Stimulated activated CD4-positive, alpha-beta T cell treated with anti-CD3 and anti-CD28 coated beads, TNF-alpha, amount 100 ng/mL, for 24 hours (primary cell): ENCODE results near the gene PTPN3.

Source experiments
- DNase-seq, 3 experiments: peaks; one replicate each; pipeline ENCODE4 v3.0.0-alpha.2; 2020; ENCODE audit warnings: low read depth in 3 of 3

Gene PTPN3

DNA sequence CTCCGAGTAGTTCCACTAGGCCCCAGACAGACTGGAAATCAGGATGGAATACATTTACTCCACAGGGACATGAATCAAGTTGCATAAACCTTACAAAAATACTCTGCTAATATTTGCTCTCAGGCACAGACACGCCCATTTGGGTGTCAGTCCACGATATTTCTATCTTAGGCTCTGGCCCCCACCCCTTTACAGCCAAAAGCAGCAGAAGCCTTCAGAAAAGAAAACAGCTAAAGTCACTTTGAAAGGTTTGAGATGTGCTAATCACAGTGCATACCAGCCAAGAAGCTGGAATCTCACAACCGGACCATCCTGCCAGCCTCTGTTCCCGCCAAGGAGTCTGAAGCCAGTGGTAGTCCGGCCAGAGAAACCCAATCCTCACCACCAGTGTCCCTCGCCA lies 22.6 kb downstream of the PTPN3 start:
- no peak for DNase-seq

DNA sequence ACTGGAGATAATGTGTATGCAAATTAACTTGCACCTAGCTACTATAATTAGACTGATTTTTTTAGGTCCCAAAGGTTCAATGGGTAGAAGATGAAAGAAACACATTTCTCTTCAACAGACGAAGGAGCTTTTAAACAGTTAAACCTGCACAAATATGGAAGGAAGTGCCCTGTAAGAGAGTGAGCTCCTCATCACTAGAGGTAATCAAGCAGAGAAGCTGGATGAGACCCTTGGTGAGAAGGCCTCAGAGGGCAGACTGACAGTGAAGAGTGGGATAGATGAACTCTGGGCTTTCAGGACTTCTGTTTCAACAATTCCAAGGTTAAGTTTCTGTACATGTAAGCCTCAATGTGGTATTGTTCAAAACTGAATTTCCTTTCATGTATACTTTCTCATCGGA lies 23.2 kb downstream of the PTPN3 start:
- DNase-seq: no peak

DNA sequence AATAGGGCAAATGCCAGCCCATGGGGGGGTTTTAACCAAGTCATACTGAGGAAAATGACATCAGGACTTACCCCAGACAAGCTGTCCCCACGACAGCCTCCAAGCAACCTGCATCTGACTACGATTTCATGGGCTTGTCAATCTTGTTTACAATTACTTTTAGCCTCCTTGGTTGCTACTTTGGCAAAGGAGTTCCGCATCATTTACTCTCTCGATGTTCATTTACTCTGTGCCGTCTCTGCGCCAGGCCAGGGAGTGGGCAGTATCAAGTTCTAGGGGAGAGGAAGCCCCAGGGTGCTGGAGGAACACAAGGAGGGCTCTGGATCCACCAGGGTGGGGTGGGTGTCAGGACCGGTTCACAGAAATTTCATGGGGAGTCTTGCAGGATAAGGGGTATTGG lies 23.9 kb downstream of the PTPN3 start:
- DNase-seq: no peak

DNA sequence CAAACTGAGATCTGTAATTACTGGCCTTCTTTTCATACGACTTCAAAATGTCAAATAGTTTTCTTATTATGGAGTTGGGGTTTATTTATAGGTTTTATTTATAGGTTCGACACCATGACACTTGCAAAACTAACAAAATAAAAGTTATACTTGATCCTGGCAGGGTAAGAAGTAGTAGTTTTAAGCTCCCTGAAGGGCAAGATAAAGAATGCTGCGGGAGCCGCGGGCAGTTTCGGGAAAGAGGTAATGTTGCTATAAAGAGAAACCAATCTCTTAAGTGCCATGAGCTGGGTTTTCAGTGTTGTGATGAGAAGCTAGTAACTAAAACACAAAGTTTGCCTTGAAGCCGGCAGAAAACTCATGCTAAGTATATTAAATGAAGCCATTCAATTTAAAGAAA lies 24.8 kb downstream of the PTPN3 start:
- DNase-seq: no peak

DNA sequence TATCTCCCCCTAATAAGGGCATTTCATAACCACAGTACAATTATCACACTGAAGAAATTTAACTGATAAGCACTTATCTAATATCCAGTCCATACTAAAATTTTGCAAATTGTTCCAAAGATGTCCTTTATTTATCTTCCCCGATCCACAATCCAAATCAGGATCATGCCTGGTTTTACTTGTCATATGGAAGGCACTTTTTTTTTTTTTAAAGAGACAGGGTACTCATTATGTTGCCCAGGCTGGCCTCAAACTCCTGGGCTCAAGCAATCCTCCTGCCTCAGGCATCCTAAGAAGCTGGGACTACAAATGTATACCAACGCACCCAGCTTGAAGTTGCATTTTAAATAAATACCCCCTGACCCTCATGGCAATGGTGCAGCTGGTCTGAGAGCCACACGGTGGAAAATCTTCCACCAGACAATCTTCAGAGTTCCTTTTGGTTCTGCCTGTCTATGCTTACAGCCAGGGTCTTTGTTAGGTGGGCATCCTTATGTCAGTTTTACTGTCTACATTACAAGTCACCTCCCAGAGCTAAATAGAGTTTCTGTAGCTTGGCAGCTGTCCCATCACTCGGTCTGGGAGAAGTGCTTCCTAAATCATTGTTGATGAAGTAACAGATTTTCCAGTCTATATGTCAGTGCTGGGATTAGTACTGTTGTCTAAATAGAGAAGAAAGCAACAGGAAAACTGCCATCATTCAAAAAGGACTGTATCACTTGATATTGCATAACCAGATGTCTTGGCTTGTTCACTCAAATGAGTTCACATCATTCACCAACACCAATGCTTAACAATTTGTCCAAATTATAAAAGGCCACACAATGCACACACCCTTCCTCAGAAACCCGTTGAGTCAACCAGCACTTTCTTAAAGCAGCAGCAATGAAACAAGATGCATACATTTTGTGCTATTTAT lies 26.4 kb downstream of the PTPN3 start:
- no peak for DNase-seq

DNA sequence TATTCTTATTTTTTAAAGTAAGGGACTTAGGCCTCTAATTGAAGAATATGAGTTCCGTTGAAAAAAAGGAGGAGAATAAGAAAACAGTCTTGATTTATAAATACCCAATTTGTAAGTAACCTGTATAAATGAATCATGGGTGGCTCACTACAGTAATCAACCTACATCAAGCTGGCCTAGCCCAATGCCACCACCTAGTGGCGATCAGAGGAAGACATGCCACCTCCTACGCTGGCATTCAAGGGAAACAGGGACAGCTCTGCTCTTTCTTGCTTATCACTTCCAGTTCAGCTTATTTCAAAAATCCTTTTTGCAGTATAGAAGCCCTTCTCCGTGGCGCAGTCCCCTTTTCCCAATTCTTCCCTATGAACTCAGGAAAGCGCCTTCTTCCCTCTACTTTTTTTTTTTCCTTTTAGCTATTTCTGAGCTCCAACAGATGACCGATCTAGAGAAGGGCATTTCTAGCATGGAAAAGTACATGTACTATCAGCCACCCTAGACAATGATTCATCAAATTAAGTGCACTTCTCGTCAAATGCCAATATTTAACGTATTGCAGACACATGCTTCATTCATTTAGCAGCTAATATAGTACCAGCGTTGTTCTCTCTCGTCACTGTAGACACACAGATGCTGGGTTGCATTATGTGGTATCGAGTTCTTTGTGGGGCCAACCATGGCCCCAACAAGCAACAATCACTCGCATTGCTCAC lies 28.3 kb downstream of the PTPN3 start:
- DNase-seq: peak; percentile 29 to 67 (median 36)

DNA sequence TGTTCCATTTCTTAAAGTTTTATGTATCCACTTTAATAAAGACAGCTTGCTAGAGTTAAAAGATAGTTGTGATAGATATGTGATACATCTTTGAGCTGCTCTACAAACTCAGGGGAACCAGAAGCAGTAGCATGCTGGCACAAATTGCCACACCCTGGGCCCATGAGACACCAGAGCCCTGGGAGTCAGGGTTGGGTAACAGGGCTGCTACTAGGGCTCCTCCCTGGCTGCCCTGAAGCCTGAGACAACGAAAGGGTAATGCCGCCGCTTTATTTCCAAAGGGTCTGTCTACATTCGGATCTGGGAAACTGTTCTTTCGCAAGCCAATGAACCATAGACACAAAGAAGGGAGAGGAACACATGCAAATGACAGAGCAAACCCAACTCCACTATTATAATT lies 29.2 kb downstream of the PTPN3 start:
- DNase-seq: no peak

DNA sequence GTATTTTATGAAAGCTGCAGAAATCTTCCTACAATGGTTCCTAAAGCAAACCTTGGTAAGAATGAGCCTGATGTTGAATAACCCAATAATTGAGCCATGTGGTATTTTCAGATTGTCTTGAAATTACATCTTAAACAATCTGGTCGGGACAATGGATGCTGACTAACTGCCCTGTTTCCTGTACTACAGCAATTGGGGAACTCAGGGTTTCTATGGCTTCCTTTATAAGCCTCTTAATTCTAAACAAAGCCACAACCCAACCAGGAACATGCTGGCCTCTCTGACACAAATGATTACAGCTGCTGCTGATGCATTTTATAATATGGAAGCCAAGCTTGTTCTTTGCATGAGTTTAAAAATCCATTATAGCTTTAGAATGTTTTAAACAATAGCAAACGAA lies 30.2 kb downstream of the PTPN3 start:
- DNase-seq: no peak

DNA sequence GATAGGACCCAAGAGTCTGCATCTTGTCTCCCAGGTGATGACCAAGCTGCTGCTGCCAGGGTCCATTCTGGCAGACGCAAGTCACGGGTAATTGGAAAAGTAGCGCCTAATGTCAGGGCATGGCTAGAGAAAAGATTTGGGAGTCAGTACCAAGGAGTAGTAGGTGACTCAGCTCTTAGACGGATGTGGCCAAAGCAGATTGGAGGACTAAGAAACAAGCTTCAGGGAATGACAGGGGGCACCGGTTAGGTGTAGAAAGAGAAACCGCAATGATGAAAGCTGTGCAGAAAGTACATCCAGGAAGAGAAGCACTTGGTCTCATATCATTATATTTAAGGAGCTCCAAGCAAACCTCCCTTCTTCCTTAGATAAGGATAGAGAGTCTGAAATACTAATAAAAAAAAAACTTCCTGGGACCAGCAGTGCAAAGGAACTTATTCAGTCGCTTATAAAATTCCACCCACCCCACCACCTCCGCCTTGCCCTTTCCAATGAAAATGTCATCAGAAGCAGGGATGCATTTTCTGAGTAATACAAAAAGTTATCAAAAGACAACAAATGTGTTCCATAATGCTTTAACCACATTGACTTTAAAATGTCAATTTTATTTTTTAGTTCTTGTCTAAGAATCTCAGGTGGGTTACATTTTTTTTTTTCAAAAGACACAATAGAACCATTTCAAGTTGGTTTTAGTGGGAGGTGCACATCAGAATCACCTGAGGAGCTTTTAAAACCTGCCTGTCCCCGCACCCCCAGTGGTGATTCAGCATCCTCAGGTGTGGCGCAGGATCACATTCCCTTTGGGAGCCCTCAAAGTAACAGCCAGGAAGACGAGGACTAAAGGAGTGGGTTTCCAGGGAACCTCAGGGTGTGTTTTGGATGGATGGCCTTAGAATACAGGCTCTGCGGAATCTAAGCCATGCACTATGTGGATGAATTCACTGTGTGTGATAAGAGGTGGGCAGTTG lies 31.2 kb downstream of the PTPN3 start:
- DNase-seq: no peak

DNA sequence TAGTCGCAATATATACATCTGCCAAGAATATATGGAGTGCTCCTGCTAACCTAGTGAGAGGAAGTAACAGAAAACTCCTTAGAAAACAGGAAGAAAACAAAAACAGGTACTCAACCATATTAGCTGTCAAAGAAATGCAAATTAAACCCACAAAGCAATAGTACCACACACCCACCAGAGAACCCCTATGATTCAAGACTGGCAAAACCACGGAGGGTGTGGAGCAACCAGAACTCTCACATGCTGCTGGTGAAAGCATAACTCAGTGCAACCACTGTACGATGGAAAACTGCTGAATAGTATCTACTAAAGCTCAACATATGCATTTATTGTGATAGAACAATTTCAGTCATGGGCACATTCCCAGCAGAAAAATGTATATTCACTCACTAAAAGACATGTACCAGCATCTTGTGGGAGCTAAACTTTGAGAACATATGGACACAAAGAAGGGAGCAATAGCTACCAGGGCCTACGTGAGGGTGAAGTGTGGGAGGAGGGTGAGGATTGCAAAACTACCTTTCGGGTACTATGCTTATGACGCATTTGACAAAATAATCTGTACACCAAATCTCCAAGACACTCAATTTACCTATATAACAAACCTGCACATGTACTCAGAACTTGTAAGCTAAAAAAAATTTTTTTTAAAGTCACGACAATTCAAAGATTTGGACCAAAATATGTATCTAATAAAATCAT lies 34.0 kb downstream of the PTPN3 start:
- DNase-seq: no peak

DNA sequence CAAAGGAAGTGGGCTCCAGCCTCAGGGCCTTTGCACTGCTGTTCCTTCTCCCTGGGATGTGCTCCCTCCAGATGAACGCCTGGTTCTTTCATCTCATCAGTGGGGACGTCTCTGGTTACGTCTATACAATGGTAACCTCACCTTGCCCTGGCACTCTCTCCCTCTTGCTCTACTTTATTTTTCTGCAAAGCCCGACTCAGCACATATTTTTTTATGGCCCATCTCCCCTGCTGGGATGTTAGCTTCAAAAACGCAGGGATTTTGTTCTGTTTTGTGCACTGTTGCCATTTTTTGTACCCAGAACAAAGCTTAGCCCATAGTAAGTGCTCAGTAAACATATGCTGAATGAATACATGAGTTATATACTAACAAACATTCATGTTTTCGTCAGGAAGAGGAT lies 37.5 kb downstream of the PTPN3 start:
- DNase-seq: no peak

DNA sequence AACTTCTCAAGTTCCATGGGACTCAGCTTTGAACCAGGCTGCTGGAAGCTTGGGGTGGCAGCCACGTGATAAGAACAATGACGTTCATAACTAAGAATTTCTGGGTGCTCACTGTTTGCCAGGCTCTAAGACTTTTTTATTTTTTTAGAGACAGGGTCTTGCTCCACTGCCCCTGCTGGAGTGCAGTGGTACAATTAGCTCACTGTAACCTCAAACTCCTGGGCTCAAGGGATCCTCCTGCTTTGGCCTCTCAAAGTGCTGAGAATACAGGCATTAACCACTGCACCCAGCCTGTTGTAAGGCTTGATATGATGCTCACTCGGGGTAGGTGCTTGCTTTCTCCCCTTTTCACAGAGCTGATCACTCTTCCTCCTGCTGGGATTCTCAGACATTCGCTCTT lies 38.7 kb downstream of the PTPN3 start:
- DNase-seq: no peak

DNA sequence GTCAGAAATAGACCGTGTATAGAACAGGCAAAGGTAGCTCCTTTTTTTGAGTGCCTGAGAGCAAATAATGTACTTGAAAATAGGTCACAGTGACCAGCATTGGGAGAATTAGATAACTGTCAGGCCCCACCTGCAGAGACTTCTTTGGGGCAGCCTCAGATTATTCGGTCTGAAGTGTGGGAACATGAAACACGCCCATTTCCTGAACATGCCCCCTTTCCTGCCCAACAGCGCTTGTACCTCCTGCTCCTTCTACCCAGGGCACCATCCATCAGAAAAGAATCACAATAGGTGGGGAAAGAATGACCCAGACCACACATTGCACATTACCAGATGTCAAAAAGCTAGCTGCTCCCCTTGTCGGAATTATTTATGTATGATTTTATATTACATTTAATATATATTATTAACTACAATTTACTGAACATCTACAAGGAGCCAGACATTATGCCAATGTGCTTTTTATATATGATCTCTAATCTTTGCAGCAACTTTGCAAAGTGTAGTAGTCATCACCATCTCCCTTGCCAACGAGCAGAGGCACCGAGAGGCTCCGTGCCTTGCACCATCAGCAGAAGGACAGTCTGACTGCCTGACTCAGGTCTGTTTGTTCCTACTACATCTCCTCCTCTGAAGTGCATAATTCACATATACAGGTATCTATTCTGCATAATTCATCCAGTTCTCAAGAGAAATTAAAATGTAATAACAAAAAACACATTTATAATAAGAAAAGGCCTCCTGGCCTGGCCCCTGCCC lies 39.5 kb downstream of the PTPN3 start:
- DNase-seq: no peak

DNA sequence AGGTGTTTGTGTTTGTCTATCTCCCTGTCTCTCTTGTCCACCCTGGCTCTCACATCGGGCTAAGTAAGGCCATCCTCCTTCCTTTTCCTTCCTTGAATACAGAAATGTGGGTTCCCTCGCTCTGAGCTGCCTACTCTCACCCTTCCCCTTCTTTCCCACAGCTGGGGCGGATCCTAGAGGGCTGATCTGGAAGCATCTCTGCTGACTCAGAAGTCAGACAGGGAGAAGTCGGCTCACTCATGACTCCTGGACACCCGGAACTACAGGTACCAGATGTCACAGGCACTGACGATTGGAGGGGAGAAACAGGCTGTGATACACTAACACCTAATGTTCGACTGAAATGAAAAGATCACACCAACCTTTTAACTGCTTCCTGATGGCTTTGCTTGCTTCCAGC lies 41.3 kb downstream of the PTPN3 start:
- no peak for DNase-seq

DNA sequence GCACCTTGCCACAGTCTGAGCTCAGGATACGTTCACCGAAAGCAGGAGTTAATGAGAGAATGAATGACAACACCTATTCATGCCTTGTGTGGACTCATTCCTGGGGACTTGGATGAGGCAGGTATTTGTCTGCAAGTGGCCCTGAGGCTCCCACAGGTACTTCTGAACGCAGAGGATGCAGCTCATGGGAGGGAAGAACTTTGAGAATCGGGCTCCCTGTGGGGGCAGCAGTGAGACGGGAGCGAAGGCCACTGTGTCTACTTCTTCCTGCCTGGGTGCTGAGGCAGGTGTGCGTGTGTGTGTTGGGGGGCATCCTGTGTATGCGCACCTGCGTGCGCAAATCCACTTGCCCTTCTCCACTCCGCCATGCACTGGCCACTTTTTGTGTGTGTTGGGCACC lies 42.2 kb downstream of the PTPN3 start:
- DNase-seq: no peak

DNA sequence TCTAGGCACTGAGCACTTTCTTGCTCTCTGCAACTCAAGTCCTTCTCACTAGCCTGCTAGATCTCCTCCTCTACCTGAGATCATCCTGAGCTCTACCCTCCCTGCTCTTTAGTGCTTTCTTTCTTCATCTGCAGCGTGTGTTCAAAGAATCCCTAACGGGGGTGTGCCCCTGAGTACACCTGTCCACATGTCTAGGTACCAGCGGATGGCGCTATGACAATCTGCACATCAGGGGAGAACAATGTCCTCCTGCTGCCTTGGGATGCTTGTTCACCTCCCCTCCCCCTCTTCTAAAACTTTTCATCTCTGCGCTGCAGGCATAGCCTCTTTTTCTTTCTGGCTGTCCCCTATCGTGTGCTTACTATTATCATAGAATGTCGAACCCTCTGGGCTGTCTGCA lies 42.7 kb downstream of the PTPN3 start:
- no peak for DNase-seq

DNA sequence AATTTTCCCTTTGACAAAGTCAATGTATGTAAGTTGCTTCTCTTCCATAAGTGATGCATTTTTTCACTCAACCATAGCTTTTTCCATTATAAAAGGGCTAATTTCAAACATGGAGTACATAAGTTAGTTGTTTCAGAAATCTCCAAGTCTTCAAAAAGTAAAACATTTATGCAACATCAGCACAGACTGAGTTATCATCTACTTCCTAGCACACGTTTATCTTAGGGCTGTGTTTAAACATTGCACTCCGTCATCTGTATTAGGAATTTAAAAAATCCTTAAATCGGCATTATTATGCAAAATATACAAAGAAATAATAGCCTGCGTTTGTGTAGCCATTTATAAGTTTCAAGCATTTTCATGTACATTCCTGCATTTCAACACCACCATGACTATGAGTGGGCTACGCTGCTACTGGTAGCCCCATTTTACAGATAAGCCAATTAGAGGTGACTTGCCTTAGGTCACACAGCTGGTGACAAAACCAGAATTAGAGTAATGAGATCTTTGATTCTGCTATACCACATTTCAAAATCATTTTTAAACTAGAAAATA lies 43.4 kb downstream of the PTPN3 start:
- no peak for DNase-seq

DNA sequence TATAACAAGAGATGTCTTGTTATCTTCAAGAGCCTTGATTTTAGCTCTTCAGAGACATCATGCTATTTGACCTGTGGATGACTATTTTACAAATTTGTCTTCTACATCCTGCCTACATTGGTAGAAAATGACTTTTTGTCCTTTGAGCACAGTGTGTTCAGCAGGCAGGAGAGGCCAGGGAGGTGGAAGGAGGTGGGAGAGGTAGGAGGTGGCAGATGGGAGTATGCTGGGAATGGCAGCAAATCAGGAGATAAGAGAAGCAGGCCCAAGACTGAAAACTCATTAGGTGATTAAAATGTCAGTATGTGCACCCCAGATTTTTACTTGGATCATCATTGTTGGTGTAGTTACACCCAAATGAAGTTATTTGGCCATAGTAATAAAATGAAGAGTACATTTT lies 44.1 kb downstream of the PTPN3 start:
- no peak for DNase-seq

DNA sequence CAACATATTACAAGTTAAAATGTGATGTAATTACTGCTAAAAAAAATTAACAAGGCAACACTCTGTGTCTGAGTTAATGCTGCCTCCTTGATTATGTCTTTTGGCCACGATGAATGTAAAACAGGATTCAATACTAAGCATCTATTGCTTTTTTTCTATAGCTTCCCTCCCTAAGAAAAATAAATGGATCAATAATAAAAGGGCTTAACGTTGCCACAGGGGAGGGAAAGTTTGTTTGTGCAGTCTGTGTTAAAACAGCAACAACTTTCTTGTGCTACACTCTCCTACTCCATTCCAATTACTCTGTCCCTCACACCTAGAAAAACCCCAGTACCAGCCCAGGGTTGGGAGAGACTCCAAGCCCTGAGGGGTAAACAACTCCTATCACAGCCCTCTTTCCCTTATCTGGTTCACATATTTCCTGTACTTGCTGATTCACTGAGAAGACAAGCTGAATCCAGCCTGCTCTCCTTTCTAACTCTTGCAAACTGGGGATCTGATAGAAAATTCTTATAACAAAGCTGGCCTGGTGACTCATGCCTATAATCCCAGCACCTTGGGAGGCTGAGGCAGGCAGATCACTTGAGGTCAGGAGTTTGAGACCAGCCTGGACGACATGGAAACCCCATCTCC lies 44.8 kb downstream of the PTPN3 start:
- no peak for DNase-seq

DNA sequence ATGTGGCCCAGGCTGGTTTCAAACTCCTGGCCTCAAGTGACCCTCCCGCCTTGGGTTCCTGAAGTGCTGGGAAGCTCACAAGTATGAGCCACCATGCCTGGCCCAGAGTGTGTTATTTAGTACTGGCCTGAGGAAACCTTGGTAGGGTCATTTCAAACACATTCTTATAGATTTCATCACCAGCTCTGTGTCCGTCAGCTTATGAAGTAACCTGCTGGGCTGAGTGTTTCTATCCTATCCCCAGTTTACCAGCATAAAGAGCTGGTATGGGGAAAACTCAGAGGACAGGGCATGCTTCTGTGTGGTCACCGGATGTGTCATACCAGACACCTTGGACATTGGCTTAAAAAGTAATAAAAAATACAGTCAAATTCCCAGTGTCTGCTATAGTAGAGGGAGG lies 45.3 kb downstream of the PTPN3 start:
- no peak for DNase-seq
